CD4-positive, CD25-positive, alpha-beta regulatory T cell (primary cell): ENCODE data around the gene JAML. TPM values are rescaled to one million over a fixed set of nuclear protein-coding genes. Genes with fewer than 3 reads are reported as not detected.

Experiments
- ATAC-seq, 2 donors: fragments of 150-1000 bp; cut with Tn5 transposase; one replicate each; pipeline ENCODE4 v1.10.0; 2021; ENCODE audit warnings: low read depth in 2 of 2, moderate number of reproducible peaks in 2 of 2, moderate library complexity in 1 of 2
- DNase-seq, 3 donors: peaks; one replicate each; pipeline versions ENCODE4 v3.0.0 to v3.0.0-alpha.2; 2012 to 2022; ENCODE audit warnings: mixed read lengths in 1 of 3
- H3K27ac ChIP-seq: one replicate; pipeline ENCODE4 v1.7.0; 2013; ENCODE audit warnings: mild to moderate bottlenecking, low read length; ENCODE audit not compliant: insufficient read depth, poor library complexity, severe bottlenecking
- H3K27me3 ChIP-seq: one replicate; pipeline ENCODE4 v1.7.0; 2013; ENCODE audit warnings: low read length; ENCODE audit not compliant: control insufficient read depth, insufficient read depth
- H3K36me3 ChIP-seq: one replicate; pipeline ENCODE4 v1.7.0; 2013; ENCODE audit warnings: mild to moderate bottlenecking, low read length, moderate library complexity; ENCODE audit not compliant: control insufficient read depth, insufficient read depth
- H3K4me1 ChIP-seq: 2 replicates; pipeline ENCODE4 v1.7.0; 2013; ENCODE audit warnings: mild to moderate bottlenecking, low read length; ENCODE audit not compliant: insufficient read depth, control insufficient read depth, poor library complexity, severe bottlenecking
- H3K4me3 ChIP-seq: one replicate; pipeline ENCODE4 v1.7.0; 2013; ENCODE audit warnings: low read depth, mild to moderate bottlenecking, low read length, moderate library complexity
- H3K9me3 ChIP-seq, 2 experiments: 1 replicate in 1 of 2; 2 replicates in 1 of 2; pipeline ENCODE4 v1.7.0; 2013; ENCODE audit warnings: low read length in 2 of 2, mild to moderate bottlenecking in 1 of 2, moderate library complexity in 1 of 2; ENCODE audit not compliant: control insufficient read depth in 2 of 2
- H3K27ac Mint-ChIP-seq, 3 donors: one replicate each; pipeline ENCODE4 v1.8.0; 2020 to 2022; ENCODE audit warnings: mild to moderate bottlenecking in 3 of 3, mixed read lengths in 3 of 3, moderate library complexity in 2 of 3
- H3K27me3 Mint-ChIP-seq: one replicate; pipeline ENCODE4 v1.8.0; 2022; ENCODE audit warnings: mild to moderate bottlenecking, mixed read lengths
- H3K36me3 Mint-ChIP-seq: one replicate; pipeline ENCODE4 v1.8.0; 2020; ENCODE audit warnings: mixed read lengths
- H3K4me1 Mint-ChIP-seq, 4 donors: one replicate each; pipeline ENCODE4 v1.8.0; 2020 to 2022; ENCODE audit warnings: mixed read lengths in 4 of 4, mild to moderate bottlenecking in 1 of 4
- H3K4me3 Mint-ChIP-seq, 4 donors: one replicate each; pipeline ENCODE4 v1.8.0; 2020 to 2022; ENCODE audit warnings: mild to moderate bottlenecking in 4 of 4, mixed read lengths in 4 of 4, moderate library complexity in 3 of 4
- H3K9me3 Mint-ChIP-seq, 7 donors: one replicate each; pipeline ENCODE4 v1.8.0; 2020 to 2022; ENCODE audit warnings: mixed read lengths in 7 of 7, mild to moderate bottlenecking in 3 of 7, moderate library complexity in 2 of 7
- polyA plus RNA-seq, 4 donors: library from polyadenylated mRNA; unstranded; fragments of 300-500 nt; fragmentation: Illumina TruSeq; gene quantifications; one replicate each; pipeline ENCODE4 v1.2.3, GENCODE V29; 2021
- total RNA-seq: library from RNA; stranded (reverse); gene quantifications from one replicate; pipeline ENCODE4 v1.2.3, GENCODE V29; 2022

Gene JAML
- total and polyA plus RNA-seq, 5 donors from 2014 or later, result 71.5 to 200 (median 169) TPM

- ATAC-seq (no peak), DNase-seq (no peak)
- Mint-ChIP-seq H3K27me3 (peaks cover 44% of the 10 kb centered on the region), H3K9me3 (peaks cover 0 to 1% (median 0%) of the 10 kb centered on the region in 7 donors), H3K27ac (peak overlapping the region in 1 of 3 donors; percentile 48), H3K36me3 (no peaks in the 10 kb centered on the region), H3K4me1 (peaks cover 0 to 6% (median 0%) of the 10 kb centered on the region in 4 donors), H3K4me3 (no peak overlapping the region)
- Histone ChIP-seq H3K9me3 (no peaks in the 10 kb centered on the region), H3K27ac (no peak overlapping the region), H3K4me3 (no peak overlapping the region), H3K27me3 (peaks cover 2% of the 10 kb centered on the region), H3K4me1 (peaks cover 5% of the 10 kb centered on the region), H3K36me3 (no peaks in the 10 kb centered on the region)
These were observed 49.5 kb downstream of the JAML start for GRCh38 chr11:118175031-118175992.

DNA sequence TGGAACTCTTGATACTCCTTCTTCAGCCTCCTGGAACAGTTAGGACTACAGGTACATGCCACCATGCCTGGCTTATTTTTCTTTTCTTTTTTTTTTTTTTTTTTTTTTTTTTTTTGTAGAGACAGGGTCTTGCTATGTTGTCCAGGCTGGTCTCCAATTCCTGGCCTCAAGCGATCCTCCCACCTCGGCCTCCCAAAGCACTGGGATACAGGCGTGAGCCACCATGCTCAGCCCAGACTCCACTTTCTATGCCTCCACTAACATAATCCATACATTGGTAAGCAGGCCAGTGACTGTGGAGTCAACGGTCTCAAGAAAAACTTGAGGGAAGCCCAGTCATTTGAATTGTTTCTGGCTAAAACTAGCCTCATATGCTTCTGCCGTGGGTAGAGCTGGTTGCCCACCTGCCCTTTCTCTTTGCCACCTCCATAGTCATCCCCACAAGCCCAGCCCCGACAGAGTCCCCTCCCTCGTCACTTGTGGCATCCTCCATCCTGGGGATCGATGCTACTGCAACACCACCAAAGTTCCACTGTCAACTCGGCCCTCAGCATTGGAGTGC is 50.7 kb downstream of the JAML start:
- Mint-ChIP-seq H3K4me3 (no peak overlapping the region), H3K27me3 (peaks cover 40% of the 10 kb centered on the region), H3K27ac (no peak overlapping the region), H3K36me3 (no peaks in the 10 kb centered on the region), H3K9me3 (no peaks in the 10 kb centered on the region), H3K4me1 (peaks cover 0 to 6% (median 0%) of the 10 kb centered on the region in 4 donors)
- H3K27me3 ChIP-seq, result no peaks in the 10 kb centered on the region
- ATAC-seq, result no peak
- H3K4me1 ChIP-seq, result peaks cover 5% of the 10 kb centered on the region
- DNase-seq, result no peak
- no peaks in the 10 kb centered on the region for H3K36me3 ChIP-seq
- H3K9me3 ChIP-seq, result no peaks in the 10 kb centered on the region
- no peak overlapping the region for H3K4me3 ChIP-seq
- no peak overlapping the region for H3K27ac ChIP-seq

DNA sequence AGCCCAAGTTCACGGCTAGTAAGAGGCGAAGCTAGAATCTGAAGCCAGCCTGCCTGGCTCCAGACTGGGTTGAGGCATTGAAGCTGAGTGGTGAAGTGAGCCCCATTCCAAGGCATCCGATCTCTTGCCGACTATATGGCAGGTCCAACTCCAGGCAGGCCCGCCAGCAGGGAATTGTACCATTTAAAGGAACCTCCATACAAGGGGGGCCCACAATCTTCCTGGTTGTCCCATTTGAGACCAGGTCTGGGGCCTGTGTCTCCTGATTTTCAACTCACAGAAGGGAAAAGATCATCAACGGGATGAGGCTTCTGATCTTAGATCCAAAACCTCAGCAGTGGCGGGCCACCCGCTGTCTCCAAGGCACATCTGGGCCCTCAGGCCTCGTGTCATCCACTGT is 52.5 kb downstream of the JAML start:
- H3K4me1 Mint-ChIP-seq, result peaks cover 0 to 6% (median 0%) of the 10 kb centered on the region in 4 donors
- Histone ChIP-seq H3K36me3 (no peaks in the 10 kb centered on the region), H3K27me3 (no peaks in the 10 kb centered on the region), H3K9me3 (no peaks in the 10 kb centered on the region), H3K4me1 (peaks cover 5% of the 10 kb centered on the region), H3K27ac (no peak overlapping the region), H3K4me3 (no peak overlapping the region)
- H3K27me3 Mint-ChIP-seq, result peaks cover 36% of the 10 kb centered on the region
- no peak overlapping the region for H3K27ac Mint-ChIP-seq
- H3K36me3 Mint-ChIP-seq, result no peaks in the 10 kb centered on the region
- H3K4me3 Mint-ChIP-seq, result no peak overlapping the region
- H3K9me3 Mint-ChIP-seq, result no peaks in the 10 kb centered on the region
- ATAC-seq, result no peak
- DNase-seq, result no peak

- Mint-ChIP-seq H3K27ac (no peak overlapping the region), H3K36me3 (no peaks in the 10 kb centered on the region), H3K27me3 (peaks cover 27% of the 10 kb centered on the region), H3K4me1 (peaks cover 0 to 6% (median 0%) of the 10 kb centered on the region in 4 donors), H3K9me3 (no peaks in the 10 kb centered on the region), H3K4me3 (no peak overlapping the region)
- ATAC-seq, result peak; percentile 75 to 78
- H3K4me1 ChIP-seq, result peaks cover 5% of the 10 kb centered on the region
- H3K4me3 ChIP-seq, result no peak overlapping the region
- H3K36me3 ChIP-seq, result no peaks in the 10 kb centered on the region
- no peaks in the 10 kb centered on the region for H3K27me3 ChIP-seq
- peak; percentile 56 to 67 (median 65) for DNase-seq
- no peaks in the 10 kb centered on the region for H3K9me3 ChIP-seq
- no peak overlapping the region for H3K27ac ChIP-seq
These were observed 53.3 kb downstream of the JAML start for GRCh38 chr11:118171269-118172062.

DNA sequence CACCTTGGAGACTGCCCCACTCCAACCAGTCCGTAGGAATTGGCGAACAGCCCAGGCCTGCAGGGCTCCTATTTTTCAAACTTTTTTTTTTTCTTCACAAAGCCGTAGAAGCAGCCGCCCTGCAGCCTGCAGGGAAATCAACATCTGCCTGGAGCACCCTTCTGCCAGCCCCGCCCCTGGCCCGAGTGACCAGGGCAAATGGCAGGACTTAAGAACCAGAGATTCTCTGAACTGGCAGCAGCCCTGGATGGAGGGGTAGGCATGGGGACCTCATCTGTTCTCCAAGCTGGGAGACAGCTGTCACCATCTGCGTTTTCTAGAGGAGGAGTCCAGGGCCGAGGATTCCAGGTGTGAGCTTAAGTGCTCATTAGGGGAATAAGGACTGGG is 53.9 kb downstream of the JAML start:
- no peak for ATAC-seq
- H3K27ac Mint-ChIP-seq, result no peak overlapping the region
- H3K27me3 ChIP-seq, result no peaks in the 10 kb centered on the region
- H3K36me3 ChIP-seq, result no peaks in the 10 kb centered on the region
- no peak overlapping the region for H3K4me3 ChIP-seq
- no peaks in the 10 kb centered on the region for H3K9me3 Mint-ChIP-seq
- peaks cover 5% of the 10 kb centered on the region for H3K4me1 ChIP-seq
- no peak for DNase-seq
- no peaks in the 10 kb centered on the region for H3K9me3 ChIP-seq
- peaks cover 21% of the 10 kb centered on the region for H3K27me3 Mint-ChIP-seq
- H3K4me3 Mint-ChIP-seq, result no peak overlapping the region
- peaks cover 0 to 6% (median 0%) of the 10 kb centered on the region in 4 donors for H3K4me1 Mint-ChIP-seq
- H3K36me3 Mint-ChIP-seq, result no peaks in the 10 kb centered on the region
- H3K27ac ChIP-seq, result no peak overlapping the region

DNA sequence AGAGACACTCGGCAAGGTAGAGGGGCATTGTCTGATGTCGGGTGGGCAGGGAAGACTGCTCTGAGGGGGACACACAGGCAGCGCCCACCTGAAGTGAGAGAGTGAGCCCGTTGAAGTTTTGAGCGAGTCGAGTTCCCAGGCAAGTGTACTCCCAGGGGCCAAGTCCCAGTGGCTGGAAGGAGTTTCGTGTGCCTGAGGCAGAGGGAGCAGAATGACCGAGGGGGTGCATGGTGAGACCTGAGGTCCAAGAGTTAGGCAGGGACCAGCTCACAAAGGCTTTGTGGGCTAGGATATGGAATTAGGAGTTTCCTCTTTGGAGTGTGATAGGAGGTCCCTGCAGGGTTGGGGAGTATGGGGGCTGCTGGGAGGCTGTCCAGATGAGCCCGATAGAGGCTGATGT is 54.6 kb downstream of the JAML start:
- Mint-ChIP-seq H3K4me1 (peaks cover 0 to 6% (median 0%) of the 10 kb centered on the region in 4 donors), H3K9me3 (no peaks in the 10 kb centered on the region), H3K4me3 (no peak overlapping the region), H3K27ac (peak overlapping the region in 1 of 3 donors; percentile 91), H3K36me3 (no peaks in the 10 kb centered on the region), H3K27me3 (peaks cover 20% of the 10 kb centered on the region)
- DNase-seq, result no peak
- Histone ChIP-seq H3K27ac (no peak overlapping the region), H3K4me3 (no peak overlapping the region), H3K36me3 (no peaks in the 10 kb centered on the region), H3K9me3 (no peaks in the 10 kb centered on the region), H3K27me3 (no peaks in the 10 kb centered on the region), H3K4me1 (peaks cover 5% of the 10 kb centered on the region)
- ATAC-seq, result no peak

DNA sequence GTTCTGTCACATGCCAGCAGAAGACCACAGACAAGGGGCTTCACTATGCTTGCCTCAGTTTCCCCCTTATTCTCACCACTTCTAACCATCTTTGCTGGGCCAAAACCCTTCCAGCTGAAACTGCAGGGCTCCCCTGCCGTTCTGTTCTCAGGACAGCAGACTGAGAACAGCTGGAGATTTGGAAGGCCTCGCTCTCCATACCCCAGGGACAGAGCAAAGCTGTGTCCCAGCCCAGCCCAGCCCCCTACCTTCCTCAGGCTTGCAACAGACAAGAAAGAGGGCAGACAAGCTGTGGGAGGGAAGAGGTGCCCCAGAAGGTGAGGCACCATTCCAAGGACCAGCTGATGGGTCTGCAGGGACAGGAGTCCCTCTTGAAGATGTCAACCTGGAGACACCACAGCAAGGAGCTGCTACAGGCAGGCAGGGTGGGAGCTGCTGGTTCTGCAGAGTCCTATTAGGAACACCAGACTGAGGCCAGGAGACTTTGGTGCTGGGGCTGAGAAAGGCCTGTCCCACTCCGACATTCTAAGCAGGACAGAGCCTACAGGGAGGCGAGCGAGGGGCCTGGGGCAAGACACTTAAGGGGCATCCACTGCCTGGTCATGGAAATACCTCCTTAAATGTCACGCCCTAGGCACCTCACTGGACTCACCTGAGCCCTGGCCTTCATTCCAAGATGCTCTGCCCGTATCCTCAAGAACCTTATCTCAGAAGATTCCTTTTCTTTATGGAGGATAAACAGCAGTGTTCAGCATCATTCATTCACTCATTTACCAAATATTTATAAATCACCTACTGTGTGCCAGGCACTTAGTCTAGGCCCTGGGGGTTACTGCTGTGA is 55.3 kb downstream of the JAML start:
- Mint-ChIP-seq H3K27me3 (peaks cover 15% of the 10 kb centered on the region), H3K27ac (no peak overlapping the region), H3K9me3 (no peaks in the 10 kb centered on the region), H3K4me1 (peaks cover 0 to 6% (median 0%) of the 10 kb centered on the region in 4 donors), H3K36me3 (no peaks in the 10 kb centered on the region), H3K4me3 (no peak overlapping the region)
- ATAC-seq, result no peak
- Histone ChIP-seq H3K27ac (no peak overlapping the region), H3K9me3 (no peaks in the 10 kb centered on the region), H3K4me1 (peaks cover 5% of the 10 kb centered on the region), H3K4me3 (no peak overlapping the region), H3K27me3 (peaks cover under 1% of the 10 kb centered on the region), H3K36me3 (no peaks in the 10 kb centered on the region)
- no peak for DNase-seq
